NCI-H345 (cell line): Measurements from ENCODE around the gene RAD51B.
"Not testable (repeated sequence)": the region's sequence is repeated elsewhere in the genome, so short reads cannot be mapped to it uniquely, and the experiment has no call there.

ENCODE experiments used
- DNase-seq: peaks from one replicate; lab custom pipeline; 2025; lab: John Stamatoyannopoulos, UW

Gene RAD51B

DNA sequence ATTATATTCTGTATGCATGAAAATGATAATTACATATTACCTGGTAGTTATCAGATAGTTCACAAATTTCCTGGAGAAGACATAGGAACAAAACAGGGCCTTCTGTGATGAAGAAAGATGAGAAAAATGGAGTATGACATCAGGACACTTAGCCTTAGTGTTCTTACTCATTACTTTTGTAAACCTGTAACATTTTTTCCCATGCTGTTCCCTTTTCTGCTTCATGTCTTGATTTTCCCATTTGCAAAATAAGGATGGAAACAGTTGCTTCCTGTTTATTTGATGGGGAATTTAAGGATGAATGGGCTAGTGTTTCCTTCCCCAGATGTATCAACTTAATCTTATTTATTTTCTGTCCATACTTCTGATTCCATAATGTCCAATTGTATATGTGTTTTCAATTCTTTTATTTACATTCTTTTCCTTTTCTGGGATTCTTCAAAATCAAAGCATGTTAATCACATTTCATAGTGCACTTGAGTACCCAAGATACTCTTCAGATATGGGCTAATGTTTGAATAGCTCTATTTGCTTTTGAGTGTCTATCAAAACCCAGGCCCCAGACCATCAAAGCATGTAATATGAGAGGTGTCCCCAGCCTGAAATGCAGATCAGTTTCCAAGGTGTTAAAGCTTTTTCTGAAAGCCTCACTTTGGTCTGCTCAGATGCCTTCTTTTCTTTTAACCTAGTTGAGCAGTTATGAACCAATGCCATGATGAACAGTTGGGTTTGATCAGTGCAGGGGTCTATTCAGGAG is 260.5 kb downstream of the RAD51B start:
- peak; percentile 31 for DNase-seq

DNA sequence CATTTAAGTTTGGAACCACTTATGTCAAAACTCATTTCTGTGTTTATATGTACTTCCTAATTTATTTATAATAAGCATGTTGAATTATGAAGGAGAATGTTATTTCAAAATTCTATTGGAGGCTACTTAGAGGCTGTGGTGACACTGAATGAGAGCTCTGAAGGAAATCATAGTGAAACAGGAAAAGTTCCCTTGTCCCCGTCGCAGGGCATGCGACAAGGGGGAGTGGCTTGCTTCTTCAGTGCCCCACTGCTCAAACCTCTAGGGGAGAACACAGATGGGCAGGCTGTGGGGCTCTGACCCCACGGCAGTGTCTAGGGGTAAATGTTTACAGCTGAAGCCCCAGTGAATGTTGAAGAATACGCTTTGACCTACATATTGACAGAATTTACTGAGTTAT is 261.9 kb downstream of the RAD51B start:
- DNase-seq = no peak

DNA sequence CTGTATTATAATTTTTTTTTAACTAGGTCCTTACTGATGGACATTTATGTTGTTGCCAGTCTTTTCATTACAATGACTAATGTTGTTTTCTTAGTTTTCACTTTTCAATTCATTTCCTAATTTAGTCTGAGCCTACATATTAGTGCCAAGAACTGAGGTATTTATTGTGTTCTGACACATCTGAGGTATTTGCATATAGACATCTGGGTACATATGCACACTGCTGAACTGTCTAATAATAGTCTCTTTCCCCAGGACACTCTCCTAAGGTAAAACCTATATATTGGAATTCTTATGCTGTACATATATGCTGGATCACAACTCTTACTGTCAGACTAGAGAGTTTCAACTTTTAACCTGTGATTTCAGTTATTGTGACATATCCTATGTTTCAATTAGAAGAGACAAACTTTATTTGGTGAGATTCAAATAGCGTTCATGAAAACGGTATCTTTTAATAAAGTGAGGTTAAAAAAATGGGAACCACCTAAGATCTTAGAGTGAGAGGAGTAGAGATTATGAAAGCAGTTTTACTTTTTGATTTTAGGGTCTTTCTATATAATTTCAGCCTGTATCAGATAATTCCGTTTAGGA is 263.2 kb downstream of the RAD51B start:
- DNase-seq = no peak

DNA sequence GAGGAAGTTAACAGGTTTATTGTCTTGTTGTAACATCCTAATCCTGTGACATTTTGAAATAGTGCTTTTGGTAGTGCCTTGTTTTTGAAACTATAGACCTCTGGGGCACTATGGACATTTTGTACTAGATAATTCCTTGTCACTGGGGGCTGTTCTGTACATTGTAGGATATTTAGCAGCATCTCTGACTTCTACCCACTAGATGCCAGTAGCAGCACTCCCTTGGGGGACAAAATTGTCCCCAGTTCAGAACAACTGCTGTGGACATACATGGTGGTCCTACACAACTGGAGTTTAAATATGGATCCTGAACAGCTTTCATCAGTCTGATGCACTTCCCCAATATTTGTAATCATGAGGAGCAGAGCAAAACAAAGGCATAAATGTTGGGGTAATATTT is 264.7 kb downstream of the RAD51B start:
- no peak for DNase-seq

DNA sequence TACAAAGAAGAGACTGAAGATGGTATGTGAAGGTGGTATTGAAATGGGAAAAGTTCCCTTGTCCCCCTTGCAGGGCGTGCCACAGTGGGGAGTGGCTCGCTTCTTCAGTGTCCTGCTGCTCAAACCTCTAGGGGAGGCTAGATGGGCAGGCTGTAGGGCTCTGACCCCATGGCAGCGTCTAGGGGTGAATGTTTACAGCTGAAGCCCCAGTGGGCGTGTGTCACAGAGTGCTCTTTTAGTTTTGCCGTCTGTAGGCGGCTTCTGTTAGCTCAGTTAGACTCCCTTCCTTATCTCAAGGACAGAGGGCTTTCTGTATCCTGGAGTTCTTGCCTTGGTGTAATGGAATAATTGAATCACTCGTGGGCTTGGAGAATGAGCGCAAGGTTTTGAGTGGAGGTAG is 266.2 kb downstream of the RAD51B start:
- DNase-seq = no peak

DNA sequence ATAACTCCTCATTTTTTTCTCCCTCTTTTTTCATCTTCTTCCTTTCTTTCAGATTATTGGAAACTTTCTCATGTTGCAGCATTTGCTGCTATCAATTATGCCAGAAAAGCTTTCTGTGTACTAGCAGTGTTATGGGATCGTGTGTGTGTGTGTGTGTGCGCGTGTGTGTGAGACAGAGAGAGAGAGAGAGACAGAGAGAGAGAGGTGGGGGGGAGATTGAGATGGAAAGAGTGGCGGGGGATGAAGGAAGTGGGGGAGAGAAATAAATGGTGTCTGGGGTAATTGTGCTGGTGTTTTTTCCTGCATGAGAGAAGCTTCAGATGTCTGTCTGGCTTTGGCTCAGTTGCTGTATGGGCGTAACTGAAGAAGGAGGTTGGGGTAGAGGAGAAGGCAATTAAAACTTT is 268.9 kb downstream of the RAD51B start:
- peak; percentile 43 for DNase-seq

GRCh38 chr14:68089146-68089731 is 269.7 kb downstream of the RAD51B start:
- peak; percentile 95 for DNase-seq

GRCh38 chr14:68094158-68094557 is 274.6 kb downstream of the RAD51B start:
- DNase-seq = no peak

- DNase-seq = no peak
These were observed 275.2 kb downstream of the RAD51B start for GRCh38 chr14:68094752-68095151.

GRCh38 chr14:68097727-68098126 is 278.1 kb downstream of the RAD51B start:
- DNase-seq = no peak

GRCh38 chr14:68098834-68099233 is 279.3 kb downstream of the RAD51B start:
- DNase-seq = no peak

GRCh38 chr14:68099495-68100045 is 280.0 kb downstream of the RAD51B start:
- DNase-seq = no peak

DNA sequence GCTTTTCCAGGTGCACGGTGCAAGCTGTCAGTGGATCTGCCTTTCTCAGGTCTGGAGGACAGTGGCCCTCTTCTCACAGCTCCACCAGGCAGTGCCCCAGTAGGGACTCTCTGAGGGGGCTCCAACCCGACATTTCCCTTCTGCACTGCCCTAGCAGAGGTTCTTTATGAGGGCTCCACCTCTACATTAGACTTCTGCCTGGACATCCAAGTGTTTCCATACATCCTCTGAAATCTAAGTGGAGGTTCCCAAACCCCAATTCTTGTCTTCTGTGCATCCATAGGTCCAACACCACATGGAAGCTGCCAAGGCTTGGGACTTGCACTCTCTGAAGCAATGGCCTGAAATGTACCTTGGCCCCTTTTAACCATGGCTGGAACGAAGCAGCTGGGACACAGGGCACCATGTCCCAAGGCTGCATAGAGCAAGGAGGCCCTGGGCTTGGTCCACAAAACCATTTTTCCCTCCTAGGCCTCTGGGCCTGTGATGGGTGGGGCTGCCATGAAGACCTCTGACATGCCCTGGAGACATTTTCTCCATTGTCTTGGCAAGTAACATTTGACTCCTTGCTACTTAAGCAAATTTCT is 282.2 kb downstream of the RAD51B start:
- not testable (repeated sequence) for DNase-seq

DNA sequence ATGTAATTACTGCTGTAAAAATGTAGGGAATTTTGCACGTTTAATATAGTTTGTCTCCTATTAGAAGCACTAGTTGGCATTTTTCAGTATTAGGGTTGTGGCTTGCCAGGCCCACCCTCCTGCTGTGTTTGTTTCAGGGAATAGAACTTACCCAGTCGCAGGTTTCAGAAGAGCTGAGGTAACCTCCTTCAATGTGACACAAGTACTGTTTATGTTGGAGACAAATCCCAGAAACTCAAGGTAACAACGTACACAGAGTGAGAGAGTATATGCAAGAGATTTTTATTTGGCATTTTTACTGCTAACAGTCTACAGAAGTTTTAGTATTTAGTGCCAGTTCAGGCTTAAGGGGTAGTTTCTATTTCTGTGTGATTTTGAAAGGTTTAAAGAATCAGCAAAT is 284.3 kb downstream of the RAD51B start:
- no peak for DNase-seq

- DNase-seq = no peak
These were observed 284.9 kb downstream of the RAD51B start for GRCh38 chr14:68104518-68104917.

DNA sequence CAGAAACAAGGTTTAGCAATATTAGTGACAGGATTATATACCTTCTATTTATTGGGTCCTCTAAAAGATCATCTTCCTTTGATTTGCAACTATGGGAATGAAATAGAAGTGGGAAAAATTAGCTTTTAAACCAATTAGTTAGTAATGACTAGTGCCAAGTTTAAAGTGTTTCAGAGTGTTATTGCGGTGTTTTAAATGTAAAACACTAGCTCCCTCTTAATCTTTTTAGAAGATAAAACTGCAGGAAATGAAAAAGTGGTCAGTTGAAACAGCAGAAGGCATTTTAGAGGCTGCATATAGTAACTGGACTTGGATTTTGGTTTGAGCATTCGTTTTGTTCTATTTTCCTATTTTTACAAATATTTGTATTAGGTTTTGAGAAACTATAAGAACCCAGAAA is 286.2 kb downstream of the RAD51B start:
- no peak for DNase-seq

DNA sequence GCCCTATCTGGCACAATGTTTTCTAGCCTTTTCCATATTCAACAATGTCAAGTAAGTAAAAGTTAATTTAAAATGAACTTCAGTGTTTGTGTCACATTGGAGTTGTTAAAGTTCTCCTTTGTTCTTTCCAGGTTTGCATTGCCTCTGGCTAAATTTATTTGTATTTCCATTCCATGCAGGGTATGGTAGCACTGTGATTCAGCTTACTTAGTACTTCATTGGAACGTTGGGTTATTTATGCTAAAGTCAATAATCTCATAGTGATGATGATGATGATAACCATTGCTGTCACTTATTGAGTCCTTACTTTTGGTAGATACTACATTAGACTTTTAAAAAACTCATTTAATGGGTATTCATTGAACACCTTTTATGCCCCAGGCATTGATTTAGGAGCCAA is 286.9 kb downstream of the RAD51B start:
- DNase-seq = no peak

DNA sequence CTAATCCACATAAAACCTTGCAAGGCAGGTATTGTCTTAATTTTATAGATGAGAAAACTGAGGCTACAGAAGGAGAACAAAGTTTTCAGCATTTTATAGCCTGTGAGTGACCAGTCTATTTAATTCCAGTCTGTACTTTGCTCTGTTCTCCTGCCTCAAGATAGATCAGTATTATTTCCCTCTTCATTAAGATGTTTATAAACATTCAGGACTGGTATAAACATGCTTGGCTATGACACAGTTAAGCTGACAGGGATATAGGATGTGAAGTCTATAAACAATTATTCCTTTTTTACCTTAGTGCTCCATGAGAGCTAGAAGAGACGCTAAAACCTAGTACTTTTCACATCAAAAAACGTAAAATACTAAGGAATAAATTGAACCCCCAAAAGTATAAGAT is 287.3 kb downstream of the RAD51B start:
- no peak for DNase-seq

DNA sequence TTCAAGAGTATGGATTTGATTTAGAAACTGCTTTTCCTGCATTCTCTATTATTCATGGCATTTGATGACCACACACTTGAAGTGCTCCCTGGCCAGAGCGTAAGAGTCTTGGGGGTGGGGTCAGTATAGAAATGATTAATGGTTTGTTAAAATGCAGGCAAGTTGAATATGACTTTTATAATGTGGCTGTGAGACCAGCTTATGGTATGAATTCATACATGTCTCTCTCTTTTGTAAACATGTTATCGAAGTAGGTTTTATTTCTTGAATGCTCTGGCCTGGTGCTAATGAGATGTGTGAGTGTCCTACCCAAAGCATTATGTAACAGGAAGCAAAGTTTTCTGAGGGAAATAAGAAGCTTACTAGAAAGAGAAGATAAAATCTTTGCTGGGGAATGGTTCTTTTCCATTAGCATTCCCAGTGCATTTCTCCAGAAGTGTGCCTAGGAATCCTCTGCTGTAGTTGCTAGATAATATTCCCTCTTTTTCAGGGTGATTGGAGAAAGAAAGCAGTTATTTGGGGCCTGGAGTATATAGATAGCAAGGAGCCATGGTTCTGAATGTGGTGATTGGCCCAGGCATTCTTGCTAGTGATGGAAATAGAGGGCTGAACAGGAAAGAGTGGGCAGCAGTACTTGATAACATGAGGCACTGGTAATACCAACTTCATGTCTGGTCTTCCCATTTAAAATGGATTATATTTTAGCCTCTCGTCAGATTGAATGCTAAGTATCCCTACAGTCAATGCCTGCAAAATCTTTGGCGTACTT is 289.7 kb downstream of the RAD51B start:
- no peak for DNase-seq

- peak; percentile 77 for DNase-seq
These were observed 291.7 kb downstream of the RAD51B start for GRCh38 chr14:68111097-68111852.

DNA sequence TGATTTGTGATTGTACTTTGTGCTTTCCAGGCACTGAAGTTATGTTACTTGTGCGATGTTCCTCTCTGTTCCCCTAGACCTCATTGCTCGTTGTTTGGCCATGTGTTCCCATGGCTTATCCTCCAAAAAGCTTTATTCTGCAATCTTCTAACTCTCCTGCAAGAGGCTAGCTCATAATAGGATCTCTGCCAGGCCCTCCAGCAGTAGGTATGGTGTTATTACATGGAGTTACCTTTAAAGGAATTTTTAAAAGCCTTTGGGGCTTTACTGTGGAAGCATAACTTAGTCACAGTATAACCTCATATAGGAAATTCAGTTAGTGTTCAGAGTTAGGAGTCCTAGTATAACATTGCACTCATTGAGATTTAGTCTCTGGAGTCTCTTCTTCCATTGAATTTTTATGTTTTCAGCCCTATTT is 292.3 kb downstream of the RAD51B start:
- no peak for DNase-seq
